BE2C (cell line): ENCODE results near the gene REXO1.
A peak's percentile ranks its signal among the peaks of the same experiment; 100 is the strongest.
"Not testable (repeated sequence)": the region's sequence is repeated elsewhere in the genome, so short reads cannot be mapped to it uniquely, and the experiment has no call there.

Experiments
- DNase-seq: peaks from one replicate; pipeline ENCODE4 v3.0.0-alpha.2; 2020
- H3K27me3 ChIP-seq: fragments of 250-450 bp; sonication (Bioruptor Pico); 2 replicates; pipeline ENCODE4 v1.5.1; 2020; ENCODE audit warnings: mild to moderate bottlenecking
- H3K36me3 ChIP-seq: fragments of 250-450 bp; sonication (Bioruptor Pico); 2 replicates; pipeline ENCODE4 v1.5.1; 2020; ENCODE audit warnings: mild to moderate bottlenecking
- H3K4me1 ChIP-seq: fragments of 250-450 bp; sonication (Bioruptor Pico); 2 replicates; pipeline ENCODE4 v1.5.1; 2020
- H3K4me3 ChIP-seq: 2 replicates; pipeline ENCODE4 v1.5.1; 2011; ENCODE audit warnings: low read depth, low read length
- H3K9me3 ChIP-seq: fragments of 250-450 bp; sonication (Bioruptor Pico); 2 replicates; pipeline ENCODE4 v1.5.1; 2020
- TF ChIP-seq, protein P1 (sequence below): IDR thresholded peaks from 2 replicates; pipeline ENCODE4 v1.5.1; 2012; ENCODE audit warnings: mild to moderate bottlenecking, low read depth, low read length

REXO1 gene

DNA sequence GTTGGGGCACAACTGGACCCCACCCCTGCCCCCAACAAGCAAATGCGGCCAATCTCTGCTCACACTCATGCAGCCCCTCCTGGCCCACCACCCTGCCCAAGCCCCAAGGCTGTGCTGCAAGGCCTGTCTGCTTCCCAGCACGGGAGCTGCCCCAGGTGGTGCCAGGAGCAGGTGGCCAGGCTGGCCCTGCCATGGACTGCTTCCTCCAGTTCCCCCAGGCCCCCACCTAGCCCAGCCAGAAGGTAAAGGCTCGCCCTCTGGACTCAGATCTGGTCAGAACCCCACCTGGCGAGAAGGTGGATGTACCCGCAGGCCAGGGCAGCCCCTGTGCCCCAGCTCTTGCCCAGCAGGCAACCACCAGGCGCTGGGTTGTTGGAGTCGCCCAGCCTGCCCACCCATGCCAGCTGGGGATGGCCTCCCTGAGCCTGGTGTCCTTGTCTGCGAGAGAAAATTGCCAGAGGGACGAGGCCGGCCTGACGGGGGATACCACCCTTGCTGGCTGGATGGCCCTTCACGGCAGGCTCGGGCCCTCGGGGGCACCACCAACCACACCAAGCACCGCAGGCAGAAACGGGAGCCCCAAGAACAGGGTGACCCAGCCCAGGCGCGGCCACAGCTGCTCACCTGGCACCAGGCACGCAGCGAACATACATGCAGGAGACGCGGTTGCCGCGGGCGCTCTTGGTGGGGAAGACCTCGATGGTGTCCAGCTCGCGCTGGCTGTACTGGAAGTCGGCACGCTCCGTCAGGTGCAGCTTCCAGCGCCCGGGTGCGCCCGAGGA is 32.5 kb upstream of the REXO1 start:
- DNase-seq = no peak
- TF ChIP-seq, protein P1, sequence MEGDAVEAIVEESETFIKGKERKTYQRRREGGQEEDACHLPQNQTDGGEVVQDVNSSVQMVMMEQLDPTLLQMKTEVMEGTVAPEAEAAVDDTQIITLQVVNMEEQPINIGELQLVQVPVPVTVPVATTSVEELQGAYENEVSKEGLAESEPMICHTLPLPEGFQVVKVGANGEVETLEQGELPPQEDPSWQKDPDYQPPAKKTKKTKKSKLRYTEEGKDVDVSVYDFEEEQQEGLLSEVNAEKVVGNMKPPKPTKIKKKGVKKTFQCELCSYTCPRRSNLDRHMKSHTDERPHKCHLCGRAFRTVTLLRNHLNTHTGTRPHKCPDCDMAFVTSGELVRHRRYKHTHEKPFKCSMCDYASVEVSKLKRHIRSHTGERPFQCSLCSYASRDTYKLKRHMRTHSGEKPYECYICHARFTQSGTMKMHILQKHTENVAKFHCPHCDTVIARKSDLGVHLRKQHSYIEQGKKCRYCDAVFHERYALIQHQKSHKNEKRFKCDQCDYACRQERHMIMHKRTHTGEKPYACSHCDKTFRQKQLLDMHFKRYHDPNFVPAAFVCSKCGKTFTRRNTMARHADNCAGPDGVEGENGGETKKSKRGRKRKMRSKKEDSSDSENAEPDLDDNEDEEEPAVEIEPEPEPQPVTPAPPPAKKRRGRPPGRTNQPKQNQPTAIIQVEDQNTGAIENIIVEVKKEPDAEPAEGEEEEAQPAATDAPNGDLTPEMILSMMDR = no peak
- Histone ChIP-seq H3K27me3 (no peaks in the 10 kb centered on the region), H3K4me1 (no peaks in the 10 kb centered on the region), H3K36me3 (no peaks in the 10 kb centered on the region; the same call in 1 of the 2 replicates), H3K9me3 (no peaks in the 10 kb centered on the region), H3K4me3 (no peak overlapping the region)

GRCh38 chr19:1879982-1880381 is 31.7 kb upstream of the REXO1 start:
- not testable (repeated sequence) for H3K27me3 ChIP-seq, H3K9me3 ChIP-seq, H3K4me1 ChIP-seq, H3K4me3 ChIP-seq, H3K36me3 ChIP-seq, DNase-seq

DNA sequence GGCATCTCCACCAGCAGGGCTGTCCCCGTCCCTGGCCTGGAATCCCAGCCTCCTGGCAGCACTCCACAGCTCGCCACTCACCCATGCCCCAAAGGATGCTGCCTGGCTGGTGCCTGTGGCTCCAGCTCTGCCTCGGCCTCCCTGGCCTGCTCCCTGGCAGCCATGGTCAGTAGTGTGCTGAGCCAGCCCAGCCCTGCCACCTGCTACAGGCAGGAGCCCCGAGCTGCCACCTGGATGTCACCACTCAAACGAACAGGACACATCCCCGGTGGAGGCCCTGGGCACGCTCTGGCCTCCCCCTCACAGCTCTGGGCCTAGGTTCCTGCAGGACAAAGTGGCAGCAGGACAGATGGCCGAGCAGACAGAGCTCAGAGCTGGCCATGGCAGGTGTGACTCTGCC is 30.3 kb upstream of the REXO1 start:
- DNase-seq, H3K27me3 ChIP-seq, H3K4me1 ChIP-seq, H3K36me3 ChIP-seq, H3K9me3 ChIP-seq, H3K4me3 ChIP-seq: not testable (repeated sequence)

- H3K9me3 ChIP-seq, H3K4me3 ChIP-seq, H3K27me3 ChIP-seq, DNase-seq, H3K4me1 ChIP-seq: not testable (repeated sequence)
- H3K36me3 ChIP-seq = peaks cover 16% of the 10 kb centered on the region
These were observed 29.0 kb upstream of the REXO1 start for GRCh38 chr19:1877280-1877660.

DNA sequence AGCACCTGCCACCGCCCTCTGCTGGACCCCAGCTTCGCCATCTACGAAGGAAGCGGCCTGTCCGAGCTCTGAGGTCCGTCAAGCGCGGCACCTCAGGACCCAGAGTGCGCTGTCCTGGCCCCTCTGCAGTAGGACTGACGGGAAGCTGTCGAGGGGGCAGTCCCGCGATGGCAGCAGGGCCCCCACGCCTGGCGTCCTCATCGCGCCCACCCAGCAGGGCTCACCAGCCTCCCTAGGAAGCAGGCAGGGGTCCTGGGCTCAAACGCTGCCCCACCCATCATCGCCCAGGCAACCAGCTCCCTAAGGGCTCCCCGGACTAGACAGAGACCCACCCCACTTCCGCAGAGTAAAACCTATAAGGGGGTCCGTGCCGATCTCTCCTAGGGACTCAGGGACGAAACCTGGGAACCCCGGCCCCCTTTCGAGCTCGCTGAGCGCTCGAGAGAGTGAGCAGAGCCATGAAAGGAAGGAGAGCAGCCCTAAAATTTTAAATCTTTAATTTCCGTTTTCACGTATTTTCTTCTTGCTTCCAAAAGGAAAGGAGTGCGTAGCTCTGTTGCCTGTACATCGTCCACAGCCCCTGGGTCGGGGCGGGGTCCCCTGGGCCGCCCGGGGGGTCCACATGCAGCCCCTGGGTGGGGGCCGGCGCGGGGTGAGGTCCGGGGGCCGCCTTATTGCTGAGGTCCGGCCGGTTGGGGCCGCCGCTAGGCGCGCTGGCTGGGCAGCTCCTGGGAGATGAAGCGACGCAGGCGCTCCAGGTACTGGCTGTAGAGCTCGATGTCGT is 28.4 kb upstream of the REXO1 start:
- not testable (repeated sequence) for H3K9me3 ChIP-seq, H3K4me1 ChIP-seq, H3K27me3 ChIP-seq, DNase-seq
- H3K4me3 ChIP-seq = peak overlapping the region; percentile 94
- H3K36me3 ChIP-seq = peaks cover 18% of the 10 kb centered on the region
- TF ChIP-seq, protein P1 = peak; percentile 41

DNA sequence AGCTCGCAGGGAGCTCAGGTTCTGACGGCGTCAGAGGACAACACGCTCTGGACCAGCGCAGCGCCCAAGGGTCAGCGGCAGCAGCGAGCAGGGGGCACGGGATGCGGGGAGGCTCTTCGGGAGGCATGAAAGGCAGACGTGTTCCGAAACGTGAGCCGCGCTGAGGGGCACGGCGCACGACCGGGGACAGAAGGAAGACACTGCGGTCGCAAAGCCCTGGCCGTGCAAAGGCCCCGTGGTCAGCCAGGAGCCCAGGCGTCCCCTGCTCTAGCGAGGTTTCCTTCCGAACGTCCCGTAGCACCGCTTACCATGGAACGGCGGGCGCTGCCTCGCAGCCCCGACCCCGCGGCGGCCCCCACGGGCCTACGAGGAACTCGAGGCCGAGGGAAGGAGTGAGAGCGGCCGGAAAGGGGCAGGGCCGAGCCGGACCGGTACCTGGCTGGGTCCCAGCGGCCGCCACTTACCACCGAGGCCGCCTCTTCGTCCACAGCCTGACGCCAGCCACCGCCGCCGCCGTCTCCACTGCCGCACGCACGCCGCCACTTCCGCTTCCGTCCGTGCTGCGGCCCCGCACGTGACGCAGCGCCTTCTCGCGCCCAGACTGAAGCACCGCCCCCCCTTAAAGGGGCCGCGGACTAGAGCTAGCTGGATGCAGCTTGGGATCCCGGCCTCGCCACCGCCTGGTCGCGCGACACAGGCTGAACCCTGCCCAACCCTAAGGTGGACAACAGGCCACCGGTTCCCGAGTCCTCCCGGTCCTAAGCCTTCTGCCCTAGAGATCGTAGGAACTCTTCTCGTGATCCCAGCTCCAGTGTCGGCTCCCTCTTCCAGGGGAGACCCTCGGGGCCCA is 27.6 kb upstream of the REXO1 start:
- Histone ChIP-seq H3K9me3 (no peaks in the 10 kb centered on the region), H3K27me3 (no peaks in the 10 kb centered on the region), H3K4me3 (peak overlapping the region; percentile 94), H3K36me3 (peaks cover 23% of the 10 kb centered on the region), H3K4me1 (peaks cover 4% of the 10 kb centered on the region; the same call in 1 of the 2 replicates)
- TF ChIP-seq, protein P1 = no peak
- peak; percentile 95 for DNase-seq

- H3K4me3 ChIP-seq = peak overlapping the region; percentile 94
- peaks cover 25% of the 10 kb centered on the region for H3K36me3 ChIP-seq
- H3K27me3 ChIP-seq, H3K9me3 ChIP-seq, DNase-seq, H3K4me1 ChIP-seq: not testable (repeated sequence)
These were observed 27.0 kb upstream of the REXO1 start for GRCh38 chr19:1875265-1875645.
